Activated CD8-positive, alpha-beta memory T cell treated with anti-CD3 and anti-CD28 coated beads, Interleukin-2, amount 50 U/mL, for 48 hours (primary cell): ENCODE results near the gene CCDC154.
A peak's percentile ranks its signal among the peaks of the same experiment; 100 is the strongest.

Source experiments
- DNase-seq: peaks from one replicate; pipeline ENCODE4 v3.0.0-alpha.2; 2020

CCDC154 gene

DNA sequence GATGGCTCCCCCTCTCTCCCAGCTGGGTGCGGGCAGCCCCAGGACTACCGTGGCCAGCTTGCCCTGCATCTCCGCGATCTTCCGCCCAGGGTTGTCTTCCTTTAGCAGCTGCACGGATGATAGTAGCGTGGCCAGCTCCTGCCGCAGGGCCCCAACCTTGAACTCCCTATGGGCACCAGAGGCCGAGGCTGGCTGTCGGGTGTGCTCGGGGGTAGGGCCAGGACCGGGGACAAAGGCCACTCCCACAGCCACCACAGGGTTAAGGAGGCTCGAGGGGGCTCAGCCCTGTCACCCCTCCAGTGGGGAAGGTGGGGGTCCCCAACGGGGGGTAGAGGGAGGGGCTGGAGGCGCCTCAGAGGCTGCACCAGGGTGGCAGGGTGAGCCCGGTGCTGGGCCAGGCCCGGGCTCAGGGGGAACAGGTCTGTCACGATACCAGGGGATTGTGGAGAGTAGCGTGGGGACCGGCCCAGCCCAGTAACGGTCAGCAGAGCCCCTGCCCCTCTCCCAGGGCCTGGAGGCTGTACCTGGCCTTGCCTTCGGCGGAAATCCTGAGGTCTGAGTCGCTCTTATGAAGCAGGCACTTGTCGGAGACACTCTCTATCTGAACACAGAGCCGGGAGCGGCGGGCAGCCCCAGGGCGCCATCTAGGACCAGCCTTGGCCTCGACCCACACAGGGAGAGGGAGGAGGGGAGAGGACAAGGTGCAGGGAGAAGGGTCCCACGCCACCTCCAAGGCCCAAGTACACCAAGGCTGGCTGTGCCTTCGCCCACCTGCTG, 8.2 kb downstream of the CCDC154 start:
- DNase-seq, result no peak

DNA sequence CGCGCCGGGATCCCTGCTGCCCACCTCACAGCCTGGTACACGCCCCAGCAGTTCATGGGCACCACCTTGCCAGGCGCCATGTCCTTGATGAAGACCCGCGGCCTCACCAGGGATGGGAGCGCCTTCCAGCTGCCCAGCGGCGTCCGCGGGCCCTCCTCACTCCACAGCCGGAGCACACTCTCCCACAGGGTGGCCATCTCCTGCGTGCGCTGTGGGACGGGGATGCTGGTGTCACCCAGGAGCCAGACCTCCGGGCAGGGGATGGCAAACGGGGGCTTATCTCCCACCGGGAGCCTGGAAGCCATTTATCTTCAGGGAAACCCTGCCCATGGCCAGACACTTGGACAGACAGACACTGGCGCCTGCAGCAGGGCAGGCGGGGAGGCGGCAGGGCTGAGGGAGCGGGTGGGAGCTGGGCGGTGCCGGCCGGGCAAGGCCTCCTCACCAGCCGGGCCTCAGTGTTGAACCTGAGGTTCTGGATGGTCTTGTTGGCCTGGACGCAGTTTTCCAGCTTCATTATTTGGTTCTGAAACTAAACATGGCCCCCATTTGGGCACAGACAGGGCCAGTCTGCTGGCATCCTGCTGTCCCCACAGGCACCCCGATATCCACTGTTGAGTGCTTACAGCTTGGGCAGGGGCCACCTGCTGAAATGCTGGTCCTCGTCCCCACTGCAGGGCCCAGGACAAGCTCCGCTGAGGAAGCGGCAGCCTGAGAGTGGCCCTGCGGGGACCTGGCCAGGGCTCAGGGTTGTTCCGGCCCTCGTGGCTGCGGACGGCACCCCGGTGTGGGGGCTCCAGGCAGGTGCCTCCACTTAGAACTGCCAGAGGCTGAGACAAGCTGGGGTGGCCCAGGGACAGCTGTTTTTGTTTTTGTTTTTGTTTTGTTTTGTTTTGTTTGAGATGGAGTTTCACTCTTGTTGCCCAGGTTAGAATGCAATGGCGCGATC, 9.4 kb downstream of the CCDC154 start:
- no peak for DNase-seq

DNA sequence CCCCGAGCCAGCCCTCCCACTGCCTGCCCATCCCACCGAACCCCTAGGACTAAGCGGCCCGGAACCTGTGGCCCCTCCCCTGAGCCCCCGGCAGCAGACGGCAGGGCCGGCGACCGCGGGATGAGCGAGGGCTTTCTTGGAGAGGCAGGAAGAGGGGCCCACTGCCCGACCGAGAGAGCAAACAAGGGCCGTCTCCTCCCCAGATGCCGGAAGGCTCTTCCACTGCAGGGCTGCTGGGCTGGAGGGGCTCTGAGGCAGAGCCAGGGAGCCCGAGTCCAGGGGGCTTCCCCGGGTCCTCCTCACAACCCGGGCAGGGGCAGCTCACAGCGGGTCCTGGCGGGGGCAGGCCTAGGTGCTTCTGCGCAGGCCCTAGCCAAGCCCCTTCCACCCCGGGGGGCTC, 10.6 kb downstream of the CCDC154 start:
- DNase-seq, result no peak

DNA sequence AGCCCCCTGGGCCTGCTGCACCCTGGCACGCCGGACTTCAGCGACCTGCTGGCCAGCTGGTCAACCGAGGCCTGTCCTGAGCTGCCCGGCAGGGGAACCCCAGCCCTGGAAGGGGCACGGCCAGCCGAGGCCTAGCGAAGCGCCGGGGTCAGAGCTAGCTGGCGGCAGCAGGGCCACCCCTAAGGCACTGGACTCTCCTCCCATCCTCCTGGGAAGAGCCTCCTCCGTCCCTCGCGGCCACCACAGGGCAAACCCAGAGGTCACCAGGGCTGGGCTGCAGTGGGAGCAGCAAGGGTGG, 11.1 kb downstream of the CCDC154 start:
- DNase-seq, result no peak

DNA sequence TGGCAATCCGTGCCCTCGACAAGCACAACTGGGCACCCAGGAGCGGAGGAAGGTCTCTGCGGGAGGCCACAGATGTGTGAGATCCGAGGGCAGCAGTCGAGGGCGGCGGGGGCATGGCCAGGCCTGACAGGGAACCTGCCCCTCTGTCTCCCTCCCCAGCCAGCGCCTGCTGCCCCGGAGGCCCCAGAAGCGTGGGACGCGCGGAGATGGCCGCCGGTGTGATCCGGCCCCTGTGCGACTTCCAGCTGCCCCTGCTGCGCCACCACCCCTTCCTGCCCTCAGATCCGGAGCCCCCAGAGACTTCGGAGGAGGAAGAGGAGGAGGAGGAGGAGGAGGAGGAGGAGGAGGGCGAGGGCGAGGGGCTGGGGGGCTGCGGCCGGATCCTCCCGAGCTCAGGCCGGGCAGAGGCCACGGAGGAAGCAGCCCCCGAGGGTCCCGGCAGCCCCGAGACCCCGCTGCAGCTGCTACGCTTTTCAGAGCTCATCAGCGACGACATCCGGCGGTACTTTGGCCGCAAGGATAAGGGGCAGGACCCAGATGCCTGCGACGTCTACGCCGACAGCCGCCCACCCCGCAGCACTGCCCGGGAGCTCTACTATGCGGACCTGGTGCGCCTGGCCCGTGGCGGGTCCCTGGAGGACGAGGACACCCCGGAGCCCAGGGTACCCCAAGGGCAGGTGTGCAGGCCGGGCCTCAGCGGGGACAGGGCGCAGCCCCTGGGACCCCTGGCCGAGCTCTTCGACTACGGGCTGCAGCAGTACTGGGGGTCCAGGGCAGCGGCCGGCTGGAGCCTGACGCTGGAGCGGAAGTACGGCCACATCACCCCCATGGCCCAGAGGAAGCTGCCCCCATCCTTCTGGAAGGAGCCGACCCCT, 11.7 kb downstream of the CCDC154 start:
- no peak for DNase-seq

DNA sequence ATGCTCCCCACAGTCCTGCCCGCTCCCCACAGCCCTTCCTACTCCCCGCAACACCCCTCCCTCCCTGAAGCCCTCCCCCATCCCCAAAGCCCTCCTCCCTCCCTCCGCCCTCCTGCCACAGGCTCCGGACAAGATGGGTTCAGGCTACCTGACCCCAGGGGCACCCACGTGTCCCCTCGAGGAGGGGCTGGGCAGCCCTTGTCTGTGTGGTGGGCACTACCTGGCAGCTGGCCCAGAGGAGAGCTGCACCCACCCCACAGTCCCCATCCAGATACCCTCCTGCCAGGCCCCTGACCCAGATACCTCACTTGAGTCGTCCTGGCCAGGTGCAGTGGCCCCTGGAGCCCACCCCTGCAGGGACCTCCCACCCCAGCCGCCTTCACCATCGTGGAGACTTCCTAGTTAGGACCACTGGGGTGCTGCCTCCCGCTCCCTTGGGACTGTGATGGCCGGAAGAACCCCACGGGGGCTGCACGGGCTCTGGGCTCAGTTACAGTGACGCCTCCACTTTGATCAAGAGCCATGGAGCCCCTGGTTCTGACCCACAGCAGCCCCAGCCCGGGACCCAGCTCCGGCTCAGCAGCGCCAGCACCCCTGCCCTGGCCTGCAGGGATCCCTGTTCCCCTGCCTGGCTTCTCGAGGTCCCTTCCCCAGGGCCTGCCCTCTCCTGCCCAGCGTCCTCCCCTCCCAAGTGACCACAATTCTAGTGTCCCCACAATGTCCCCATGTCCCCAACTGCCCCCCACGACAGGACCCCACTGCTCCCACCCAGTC, 12.7 kb downstream of the CCDC154 start:
- DNase-seq, result no peak

DNA sequence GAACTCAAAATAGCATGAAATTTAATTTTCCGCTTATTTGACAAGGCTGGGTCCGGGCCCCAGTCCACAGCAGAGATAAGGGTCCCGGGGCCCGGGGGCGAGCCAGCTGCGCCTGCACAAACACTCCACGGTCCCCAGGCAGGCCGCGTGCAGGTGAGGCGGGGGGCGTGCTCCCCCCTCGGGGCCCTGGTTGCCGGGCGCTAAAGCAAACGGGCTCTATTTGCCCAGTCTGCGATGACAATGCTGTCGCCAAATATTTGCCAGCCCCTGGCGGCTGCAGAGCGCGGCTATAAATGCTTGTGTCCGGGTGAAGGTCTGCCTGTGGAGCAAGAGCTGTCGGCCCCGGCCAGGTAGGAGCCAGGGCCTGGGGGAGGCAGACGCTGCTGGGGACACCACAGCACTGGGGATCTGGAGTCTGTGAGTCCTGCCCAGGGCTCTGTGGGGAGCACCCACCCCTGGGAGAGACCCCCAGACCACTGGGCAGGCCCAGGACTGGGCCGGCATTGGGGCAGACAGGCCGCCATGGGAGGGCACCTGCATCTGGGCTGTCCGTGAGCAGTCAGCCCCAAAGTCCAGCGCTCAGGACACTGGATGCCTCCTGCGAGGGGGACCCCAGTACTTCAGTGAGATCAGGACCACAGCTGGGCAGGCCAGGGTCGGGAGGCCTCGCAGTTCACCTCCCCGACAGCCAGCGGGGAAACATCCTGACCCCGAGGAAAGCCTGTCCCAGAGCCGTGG, 13.4 kb downstream of the CCDC154 start, which contains the start of gene PERCC1:
Gene PERCC1, plus strand, starts transcription at position 320 of the 738 bp plus-strand sequence. CDS start 1,516 bp downstream, outside the sequence.
- no peak for DNase-seq

DNA sequence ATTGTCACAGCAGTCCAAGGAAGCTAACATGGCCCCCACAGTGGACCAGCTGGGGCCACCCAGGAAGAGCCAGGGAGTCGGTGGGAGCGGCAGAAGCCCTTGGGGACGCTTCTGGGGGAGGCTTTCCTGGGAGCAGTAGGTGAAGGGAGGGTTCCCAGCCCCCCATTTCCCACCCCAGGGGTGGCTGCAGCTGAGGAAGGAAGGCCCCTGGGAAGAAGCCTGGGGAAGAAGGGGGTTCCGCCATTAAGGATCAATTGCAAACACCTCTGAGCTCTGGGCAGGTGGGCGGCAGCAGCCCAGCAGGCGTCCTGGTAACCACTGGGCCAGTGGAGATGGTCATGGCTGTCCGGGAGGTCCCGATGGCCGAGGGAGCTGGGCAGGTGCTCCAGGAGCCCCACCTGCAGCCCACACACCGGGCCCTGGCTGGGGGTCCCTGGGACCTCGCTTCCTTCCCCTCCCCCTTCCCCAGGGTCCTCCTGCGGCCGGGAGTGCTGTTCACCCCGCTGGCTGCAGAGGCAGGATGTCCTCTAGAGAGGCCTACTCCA, 14.1 kb downstream of the CCDC154 start:
- DNase-seq, result no peak

DNA sequence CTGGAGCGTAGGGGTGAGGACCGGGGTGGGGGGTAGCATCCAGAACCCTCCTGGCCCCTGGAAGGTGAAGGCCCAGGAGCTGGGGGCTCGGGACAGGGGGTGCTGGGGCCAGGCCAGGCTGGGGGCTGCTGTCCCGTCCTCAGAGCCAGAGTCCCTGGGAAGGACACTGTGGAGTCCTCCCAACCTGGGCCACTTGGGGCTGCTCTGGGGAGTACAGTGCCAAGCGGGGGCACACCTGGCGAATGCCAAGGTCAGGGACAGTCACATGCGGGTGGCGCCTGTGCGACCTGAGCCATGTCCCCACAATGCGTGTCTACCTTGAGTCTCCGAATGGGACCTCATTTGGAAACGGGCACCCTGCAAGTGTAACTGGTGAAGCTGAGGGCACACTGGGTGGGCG, 14.7 kb downstream of the CCDC154 start:
- no peak for DNase-seq

DNA sequence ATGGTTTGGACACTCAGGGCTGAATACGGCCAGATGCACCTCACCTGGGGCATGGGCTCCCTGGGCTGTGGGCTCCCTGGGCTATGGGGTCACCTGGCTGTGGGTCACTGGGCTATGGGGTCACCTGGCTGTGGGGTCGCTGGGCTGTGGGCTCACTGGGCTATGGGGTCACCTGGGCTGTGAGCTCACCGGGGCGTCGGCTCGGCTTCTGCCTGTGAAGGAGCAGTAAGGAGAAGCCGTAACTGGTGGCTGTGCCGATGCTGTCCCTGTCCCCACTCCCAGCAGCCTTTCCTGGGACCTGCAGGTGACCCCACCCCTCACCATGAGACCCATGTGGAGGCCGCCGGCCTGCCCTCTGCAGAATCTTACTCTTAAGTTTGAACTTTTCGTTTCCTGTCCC, 15.3 kb downstream of the CCDC154 start:
- DNase-seq, result no peak

DNA sequence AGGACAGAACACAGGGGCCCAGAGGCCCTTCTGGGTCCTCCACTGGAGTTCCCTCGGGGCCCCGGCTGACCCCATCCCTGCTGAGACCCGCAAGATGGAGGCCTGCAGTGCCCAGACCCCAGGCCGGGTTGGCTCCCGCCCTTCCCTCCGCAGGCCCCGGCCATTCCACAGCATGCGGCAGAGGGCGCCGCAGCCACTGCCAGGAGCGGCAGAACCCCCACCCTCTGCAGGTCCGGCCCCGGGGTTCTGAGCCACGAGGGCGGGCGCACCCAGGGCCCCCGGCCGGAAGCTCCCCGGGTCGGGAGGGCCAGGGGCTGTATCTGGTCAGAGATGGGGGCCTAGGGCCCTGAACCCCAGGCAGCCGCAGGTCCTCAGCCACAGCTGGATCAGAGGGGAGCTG, 15.8 kb downstream of the CCDC154 start:
- DNase-seq, result peak; percentile 82

DNA sequence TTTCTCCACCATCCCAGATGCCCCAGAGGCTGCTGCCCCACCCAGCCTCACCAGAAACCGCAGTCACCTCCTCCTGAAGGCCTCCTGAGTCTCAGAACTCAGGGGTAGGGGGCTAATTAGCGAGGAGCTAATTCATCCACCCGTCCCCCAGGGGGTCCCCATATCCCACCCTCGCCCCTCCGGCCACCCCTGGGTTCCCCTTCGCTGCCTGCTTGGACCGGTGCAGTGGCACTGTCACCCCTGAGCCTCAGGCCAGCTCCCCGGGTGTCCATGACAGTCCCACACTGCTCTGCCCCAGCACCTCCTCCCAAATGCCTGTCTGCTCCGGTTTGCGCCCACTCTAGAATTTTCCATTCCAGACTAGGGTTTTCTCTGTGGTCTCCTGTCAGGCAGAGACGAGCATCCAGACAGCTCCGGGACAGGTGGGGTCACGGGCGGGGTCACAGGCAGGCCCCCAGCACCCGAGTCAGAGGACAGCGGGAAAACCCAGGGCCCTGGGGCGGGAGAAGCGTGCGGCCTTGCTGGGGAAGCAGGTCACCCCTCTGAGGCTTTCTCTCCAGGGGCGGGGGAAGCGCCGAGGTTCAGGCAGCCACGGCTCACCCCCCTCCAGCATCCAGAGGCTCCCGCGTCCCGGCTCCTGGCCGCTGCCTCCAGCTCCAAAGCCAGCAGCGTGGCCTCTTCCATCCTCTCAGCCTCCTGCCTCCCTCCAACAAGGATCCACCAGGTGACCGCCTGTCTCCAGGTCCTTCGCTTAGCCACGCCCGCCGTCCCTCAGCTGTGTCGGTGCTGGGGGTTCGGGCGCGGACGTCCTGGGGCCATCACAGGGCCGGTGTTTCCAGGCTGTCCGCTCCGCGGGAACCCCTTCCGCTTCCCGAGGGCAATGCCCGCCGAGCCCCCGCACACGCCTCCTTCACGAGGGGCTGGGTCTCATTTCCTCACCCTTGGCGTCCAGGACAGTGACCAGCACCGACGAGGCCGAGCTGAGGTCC, 16.6 kb downstream of the CCDC154 start:
- DNase-seq, result no peak

DNA sequence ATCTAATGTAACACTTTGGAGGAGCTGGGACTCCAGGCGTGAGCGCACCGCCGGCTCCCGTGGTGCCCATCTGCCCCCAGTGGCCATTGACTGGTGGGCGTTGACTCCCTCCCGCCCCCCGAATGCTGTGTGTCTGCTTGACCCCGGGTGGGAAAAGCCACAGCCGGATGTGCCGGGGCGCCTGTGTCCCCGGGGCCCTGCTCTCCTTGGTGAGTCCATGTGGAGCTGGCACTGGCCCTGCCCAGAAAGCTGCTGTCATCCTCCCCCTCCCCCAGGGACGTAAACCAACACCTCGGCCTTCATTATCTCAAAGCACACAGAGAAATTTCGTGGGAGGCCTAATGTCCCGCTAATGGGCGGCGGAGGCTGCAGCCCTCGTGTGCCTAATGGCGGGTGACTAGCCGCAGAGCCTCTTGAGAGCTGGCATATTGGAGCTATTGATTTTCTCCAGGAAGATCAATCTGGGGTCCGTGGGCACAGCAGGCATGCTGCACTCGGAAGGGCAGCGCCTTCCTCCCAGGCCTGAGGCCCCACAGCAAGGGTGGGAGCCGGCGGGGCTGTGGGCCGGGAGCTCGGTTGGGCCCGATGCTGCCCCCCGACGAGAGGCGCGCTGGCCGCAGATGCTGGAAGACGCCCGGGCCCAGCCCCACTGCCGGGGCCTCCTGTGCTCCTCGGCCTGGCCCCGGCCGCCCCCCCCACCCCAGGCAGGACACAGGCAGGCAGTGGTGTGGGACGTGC, 17.5 kb downstream of the CCDC154 start:
- no peak for DNase-seq

DNA sequence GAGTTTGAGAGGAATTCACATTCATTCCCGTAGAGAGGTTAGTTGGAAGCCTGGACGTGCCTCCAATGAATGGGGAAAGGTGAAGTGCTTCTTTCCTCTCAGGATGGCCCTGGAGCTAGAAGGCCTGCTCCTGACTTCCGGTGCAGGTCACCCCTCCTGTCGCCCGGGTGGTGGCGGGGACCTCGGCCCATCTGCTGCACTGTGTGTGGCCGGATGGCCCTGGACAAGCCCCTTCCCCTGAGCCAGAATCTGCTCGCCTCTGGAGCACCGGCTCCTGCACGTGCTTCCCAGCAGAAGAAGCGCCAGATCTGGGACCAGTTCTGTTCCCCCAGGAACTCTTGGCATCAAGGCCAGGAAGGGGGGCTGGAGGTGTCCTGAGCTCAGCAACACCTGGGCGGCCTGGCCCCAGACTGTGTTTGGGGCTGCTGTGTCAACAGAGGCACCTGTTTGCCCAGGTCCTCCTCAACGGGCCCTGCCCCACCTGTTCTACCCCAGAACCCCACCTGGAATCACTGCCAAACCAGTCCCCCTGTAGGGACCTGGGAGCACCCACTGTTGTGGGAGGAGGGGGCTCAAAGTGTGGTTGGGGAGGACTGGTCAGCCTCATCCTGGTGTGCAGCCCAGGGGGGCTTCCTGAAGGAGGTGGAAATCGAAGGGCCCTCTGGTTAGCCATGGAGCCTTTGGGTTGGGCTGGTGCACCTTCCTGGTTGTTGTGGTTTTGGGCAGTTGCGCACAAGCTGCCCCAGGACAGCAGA, 18.6 kb downstream of the CCDC154 start:
- no peak for DNase-seq

DNA sequence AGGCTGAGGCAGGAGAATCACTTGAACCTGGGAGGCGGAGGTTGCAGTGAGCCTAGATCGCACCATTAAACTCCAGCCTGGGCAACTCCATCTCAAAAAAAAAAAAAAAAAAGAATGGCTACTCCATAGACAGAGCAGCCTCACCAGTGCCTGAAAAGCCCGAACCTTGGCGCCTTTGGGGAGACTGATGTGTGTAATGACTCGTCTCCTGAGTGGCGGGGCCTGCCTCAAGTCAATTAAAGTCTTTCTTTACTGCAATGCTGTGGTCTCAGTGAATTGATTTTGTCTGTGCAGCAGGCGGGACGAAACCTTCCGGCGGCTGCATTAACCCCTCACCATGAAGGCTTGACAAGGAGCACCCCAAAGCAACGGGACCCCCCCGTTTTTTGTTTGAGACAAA, 20.3 kb downstream of the CCDC154 start:
- no peak for DNase-seq

DNA sequence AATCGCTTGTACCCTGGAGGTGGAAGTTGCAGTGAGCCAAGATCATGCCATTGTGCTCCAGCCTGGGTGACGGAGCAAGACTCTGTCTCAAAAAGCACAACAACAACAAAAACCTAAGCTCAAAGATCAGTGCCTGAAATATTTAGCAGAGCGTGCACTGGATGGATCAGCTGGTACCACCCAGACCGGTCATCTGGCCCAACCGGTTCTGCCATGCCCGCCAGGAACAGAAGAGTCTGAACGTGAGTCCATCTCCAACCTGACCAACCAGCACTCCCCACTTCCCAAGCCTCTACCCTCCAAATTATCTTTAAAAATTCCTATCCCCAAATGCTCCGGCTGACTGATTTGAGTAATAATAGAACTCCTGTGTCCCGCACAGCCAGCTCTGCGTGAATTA, 22.3 kb downstream of the CCDC154 start:
- no peak for DNase-seq

DNA sequence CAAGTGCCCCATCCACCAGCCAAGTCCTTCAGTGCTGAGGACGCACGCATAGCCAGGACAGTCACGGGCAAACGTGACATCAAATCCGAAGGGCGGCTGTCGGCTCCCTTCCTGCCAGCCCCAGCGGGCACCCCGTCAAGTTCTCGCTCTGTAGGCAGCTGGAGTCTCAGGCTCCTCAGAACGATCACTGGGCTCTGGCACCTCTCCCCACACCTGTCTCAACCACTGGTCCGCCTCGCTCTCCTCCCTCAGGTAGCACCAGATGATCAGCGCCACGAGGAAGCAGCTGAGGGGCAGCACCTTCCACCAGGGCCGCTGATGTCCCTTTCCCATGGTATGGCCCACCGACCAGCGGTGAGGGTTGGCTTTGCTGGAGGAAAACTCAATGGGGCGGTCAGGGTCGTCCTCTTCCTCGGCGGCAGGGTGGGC, 24.2 kb downstream of the CCDC154 start:
- DNase-seq, result no peak

DNA sequence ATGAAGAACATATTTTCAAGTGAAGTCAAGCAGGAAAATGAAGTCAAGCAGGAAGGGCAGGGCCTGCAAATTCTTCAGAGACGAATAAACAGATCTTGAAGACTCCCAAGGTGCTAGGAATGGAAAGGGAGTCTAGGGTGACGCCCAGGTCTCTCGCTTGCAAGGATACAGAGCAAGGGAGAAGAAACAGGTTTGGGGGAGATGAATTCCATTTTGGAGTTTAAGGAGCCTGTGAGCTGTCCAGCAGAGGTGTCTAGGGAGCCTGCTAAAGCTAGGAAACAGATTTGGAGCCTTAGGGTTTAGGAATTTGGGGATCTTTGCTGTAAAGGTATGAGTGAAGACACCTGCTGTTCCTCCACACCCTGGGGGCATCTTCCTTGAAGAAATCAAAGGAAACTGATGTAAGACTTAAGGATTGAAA, 27.8 kb downstream of the CCDC154 start:
- DNase-seq, result no peak
